ENCODE results near the gene TTC39C. TPM values are rescaled to one million over a fixed set of nuclear protein-coding genes. Genes with fewer than 3 reads are reported as not detected.

TTC39C gene
- total and polyA plus RNA-seq, 2 experiments from 2014 or later: 69.4 to 136 TPM

DNA sequence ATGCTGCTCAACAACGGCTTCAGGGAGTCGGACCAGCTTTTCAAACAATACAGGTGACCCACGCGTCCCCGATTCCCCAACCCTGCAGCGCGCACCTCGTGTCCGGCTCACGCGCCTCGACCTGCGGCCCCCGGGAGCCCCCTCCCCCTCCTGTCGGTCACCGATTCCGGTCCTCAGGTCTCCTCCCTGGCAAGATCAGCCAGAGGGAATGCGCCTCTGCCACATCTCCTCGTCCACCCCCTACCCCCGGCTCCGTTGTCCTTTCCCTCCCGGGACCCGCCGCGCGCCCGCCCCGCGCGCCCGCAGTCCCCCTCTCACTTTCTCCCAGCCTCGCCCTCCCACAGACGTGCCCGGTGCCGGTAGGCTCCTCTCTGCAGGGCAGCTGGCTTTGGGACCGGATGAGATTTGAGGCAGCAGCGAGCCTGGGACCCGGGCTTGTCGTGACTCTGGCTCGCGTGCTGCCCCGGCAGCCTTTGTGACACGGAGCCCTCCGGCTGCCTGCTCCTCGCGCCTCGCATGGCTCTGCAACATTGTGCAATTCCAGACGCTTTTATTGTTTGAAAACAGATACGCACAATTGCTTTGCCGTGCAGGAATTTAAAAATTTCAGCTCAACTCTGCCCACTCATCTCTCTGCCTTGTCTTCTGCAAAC is 558 bp downstream of the TTC39C start:
- Histone ChIP-seq H3K27me3 (ENCODE audit: insufficient read depth) (no peaks in the 10 kb centered on the region), H2AFZ (no peak overlapping the region), H3K36me3 (ENCODE audit: insufficient read depth) (no peaks in the 10 kb centered on the region), H3K79me2 (replicated peaks; ENCODE audit: insufficient read depth) (peaks cover 54% of the 10 kb centered on the region), H3F3A (replicated peaks; ENCODE audit: low read depth) (peaks cover 11% of the 10 kb centered on the region), H3K27ac (ENCODE audit: low read depth) (no peak overlapping the region; the same call in 1 of the 2 replicates), H3K9me2 (ENCODE audit: insufficient read depth) (no peaks in the 10 kb centered on the region), H3K4me3 (peak overlapping the region; percentile 89), H3K4me2 (peak overlapping the region; percentile 82), H3K4me1 (ENCODE audit: insufficient read depth) (peaks cover 47% of the 10 kb centered on the region), H4K20me1 (replicated peaks; ENCODE audit: insufficient read depth) (peaks cover 5% of the 10 kb centered on the region; the same call in 1 of the 2 replicates)
- Mint-ChIP-seq H3K4me3 (peak overlapping the region; percentile 85), H3K36me3 (ENCODE audit: low read depth) (no peaks in the 10 kb centered on the region; the same call in 2 of the 3 replicates), H3K4me1 (peaks cover 40% of the 10 kb centered on the region), H3K27me3 (ENCODE audit: insufficient read depth, low read depth, poor library complexity) (peaks cover 12% of the 10 kb centered on the region), H3K9me3 (no peaks in the 10 kb centered on the region; the same call in 2 of the 3 replicates), H3K27ac (no peak overlapping the region)
- peak; percentile 17 for ATAC-seq
- TF ChIP-seq, protein P1, sequence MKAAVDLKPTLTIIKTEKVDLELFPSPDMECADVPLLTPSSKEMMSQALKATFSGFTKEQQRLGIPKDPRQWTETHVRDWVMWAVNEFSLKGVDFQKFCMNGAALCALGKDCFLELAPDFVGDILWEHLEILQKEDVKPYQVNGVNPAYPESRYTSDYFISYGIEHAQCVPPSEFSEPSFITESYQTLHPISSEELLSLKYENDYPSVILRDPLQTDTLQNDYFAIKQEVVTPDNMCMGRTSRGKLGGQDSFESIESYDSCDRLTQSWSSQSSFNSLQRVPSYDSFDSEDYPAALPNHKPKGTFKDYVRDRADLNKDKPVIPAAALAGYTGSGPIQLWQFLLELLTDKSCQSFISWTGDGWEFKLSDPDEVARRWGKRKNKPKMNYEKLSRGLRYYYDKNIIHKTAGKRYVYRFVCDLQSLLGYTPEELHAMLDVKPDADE (IDR thresholded peaks at IDR 0.05): no peak
- TF ChIP-seq EZH2 (IDR thresholded peaks at IDR 0.05; ENCODE audit: low read depth, unreplicated experiment): no peak
- no peak for TF ChIP-seq POLR2AphosphoS5 (IDR thresholded peaks at IDR 0.05; ENCODE audit: low read depth)
- TF ChIP-seq CREB1 (CRISPR knock-in tag; IDR thresholded peaks at IDR 0.05; ENCODE audit: low read depth): no peak
- TF ChIP-seq, protein P2, sequence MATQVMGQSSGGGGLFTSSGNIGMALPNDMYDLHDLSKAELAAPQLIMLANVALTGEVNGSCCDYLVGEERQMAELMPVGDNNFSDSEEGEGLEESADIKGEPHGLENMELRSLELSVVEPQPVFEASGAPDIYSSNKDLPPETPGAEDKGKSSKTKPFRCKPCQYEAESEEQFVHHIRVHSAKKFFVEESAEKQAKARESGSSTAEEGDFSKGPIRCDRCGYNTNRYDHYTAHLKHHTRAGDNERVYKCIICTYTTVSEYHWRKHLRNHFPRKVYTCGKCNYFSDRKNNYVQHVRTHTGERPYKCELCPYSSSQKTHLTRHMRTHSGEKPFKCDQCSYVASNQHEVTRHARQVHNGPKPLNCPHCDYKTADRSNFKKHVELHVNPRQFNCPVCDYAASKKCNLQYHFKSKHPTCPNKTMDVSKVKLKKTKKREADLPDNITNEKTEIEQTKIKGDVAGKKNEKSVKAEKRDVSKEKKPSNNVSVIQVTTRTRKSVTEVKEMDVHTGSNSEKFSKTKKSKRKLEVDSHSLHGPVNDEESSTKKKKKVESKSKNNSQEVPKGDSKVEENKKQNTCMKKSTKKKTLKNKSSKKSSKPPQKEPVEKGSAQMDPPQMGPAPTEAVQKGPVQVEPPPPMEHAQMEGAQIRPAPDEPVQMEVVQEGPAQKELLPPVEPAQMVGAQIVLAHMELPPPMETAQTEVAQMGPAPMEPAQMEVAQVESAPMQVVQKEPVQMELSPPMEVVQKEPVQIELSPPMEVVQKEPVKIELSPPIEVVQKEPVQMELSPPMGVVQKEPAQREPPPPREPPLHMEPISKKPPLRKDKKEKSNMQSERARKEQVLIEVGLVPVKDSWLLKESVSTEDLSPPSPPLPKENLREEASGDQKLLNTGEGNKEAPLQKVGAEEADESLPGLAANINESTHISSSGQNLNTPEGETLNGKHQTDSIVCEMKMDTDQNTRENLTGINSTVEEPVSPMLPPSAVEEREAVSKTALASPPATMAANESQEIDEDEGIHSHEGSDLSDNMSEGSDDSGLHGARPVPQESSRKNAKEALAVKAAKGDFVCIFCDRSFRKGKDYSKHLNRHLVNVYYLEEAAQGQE (IDR thresholded peaks at IDR 0.05; ENCODE audit: unreplicated experiment): no peak
- TF ChIP-seq NANOG (IDR thresholded peaks at IDR 0.05; ENCODE audit: borderline replicate concordance): no peak
- no peak for TF ChIP-seq ZNF114 (CRISPR knock-in tag; IDR thresholded peaks at IDR 0.05)
- no peak for TF ChIP-seq ZNF331 (CRISPR knock-in tag; IDR thresholded peaks at IDR 0.05; ENCODE audit: low read depth)
- TF ChIP-seq, protein P3, sequence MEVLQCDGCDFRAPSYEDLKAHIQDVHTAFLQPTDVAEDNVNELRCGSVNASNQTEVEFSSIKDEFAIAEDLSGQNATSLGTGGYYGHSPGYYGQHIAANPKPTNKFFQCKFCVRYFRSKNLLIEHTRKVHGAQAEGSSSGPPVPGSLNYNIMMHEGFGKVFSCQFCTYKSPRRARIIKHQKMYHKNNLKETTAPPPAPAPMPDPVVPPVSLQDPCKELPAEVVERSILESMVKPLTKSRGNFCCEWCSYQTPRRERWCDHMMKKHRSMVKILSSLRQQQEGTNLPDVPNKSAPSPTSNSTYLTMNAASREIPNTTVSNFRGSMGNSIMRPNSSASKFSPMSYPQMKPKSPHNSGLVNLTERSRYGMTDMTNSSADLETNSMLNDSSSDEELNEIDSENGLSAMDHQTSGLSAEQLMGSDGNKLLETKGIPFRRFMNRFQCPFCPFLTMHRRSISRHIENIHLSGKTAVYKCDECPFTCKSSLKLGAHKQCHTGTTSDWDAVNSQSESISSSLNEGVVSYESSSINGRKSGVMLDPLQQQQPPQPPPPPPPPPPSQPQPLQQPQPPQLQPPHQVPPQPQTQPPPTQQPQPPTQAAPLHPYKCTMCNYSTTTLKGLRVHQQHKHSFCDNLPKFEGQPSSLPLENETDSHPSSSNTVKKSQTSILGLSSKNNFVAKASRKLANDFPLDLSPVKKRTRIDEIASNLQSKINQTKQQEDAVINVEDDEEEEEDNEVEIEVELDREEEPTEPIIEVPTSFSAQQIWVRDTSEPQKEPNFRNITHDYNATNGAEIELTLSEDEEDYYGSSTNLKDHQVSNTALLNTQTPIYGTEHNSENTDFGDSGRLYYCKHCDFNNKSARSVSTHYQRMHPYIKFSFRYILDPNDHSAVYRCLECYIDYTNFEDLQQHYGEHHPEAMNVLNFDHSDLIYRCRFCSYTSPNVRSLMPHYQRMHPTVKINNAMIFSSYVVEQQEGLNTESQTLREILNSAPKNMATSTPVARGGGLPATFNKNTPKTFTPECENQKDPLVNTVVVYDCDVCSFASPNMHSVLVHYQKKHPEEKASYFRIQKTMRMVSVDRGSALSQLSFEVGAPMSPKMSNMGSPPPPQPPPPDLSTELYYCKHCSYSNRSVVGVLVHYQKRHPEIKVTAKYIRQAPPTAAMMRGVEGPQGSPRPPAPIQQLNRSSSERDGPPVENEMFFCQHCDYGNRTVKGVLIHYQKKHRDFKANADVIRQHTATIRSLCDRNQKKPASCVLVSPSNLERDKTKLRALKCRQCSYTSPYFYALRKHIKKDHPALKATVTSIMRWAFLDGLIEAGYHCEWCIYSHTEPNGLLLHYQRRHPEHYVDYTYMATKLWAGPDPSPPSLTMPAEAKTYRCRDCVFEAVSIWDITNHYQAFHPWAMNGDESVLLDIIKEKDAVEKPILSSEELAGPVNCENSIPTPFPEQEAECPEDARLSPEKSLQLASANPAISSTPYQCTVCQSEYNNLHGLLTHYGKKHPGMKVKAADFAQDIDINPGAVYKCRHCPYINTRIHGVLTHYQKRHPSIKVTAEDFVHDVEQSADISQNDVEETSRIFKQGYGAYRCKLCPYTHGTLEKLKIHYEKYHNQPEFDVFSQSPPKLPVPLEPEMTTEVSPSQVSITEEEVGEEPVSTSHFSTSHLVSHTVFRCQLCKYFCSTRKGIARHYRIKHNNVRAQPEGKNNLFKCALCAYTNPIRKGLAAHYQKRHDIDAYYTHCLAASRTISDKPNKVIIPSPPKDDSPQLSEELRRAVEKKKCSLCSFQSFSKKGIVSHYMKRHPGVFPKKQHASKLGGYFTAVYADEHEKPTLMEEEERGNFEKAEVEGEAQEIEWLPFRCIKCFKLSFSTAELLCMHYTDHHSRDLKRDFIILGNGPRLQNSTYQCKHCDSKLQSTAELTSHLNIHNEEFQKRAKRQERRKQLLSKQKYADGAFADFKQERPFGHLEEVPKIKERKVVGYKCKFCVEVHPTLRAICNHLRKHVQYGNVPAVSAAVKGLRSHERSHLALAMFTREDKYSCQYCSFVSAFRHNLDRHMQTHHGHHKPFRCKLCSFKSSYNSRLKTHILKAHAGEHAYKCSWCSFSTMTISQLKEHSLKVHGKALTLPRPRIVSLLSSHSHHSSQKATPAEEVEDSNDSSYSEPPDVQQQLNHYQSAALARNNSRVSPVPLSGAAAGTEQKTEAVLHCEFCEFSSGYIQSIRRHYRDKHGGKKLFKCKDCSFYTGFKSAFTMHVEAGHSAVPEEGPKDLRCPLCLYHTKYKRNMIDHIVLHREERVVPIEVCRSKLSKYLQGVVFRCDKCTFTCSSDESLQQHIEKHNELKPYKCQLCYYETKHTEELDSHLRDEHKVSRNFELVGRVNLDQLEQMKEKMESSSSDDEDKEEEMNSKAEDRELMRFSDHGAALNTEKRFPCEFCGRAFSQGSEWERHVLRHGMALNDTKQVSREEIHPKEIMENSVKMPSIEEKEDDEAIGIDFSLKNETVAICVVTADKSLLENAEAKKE (CRISPR knock-in tag; IDR thresholded peaks at IDR 0.05): no peak
- no peak for TF ChIP-seq JUNB (IDR thresholded peaks at IDR 0.05; ENCODE audit: unreplicated experiment)
- peak; percentile 55 for DNase-seq (ENCODE audit: low spot score)

Measured in GM23338 (cell line).